HT-29 (cell line): ENCODE data around the gene ACY1. TPM values are rescaled to one million over a fixed set of nuclear protein-coding genes. Genes with fewer than 3 reads are reported as not detected.

Source experiments
- DNase-seq: peaks from one replicate; pipeline ENCODE4 v3.0.0-alpha.2; 2015; ENCODE audit warnings: low spot score
- total RNA-seq: library from RNA; depleted of rRNA; stranded (reverse); fragments of >200 nt; shearing (Covaris generic); gene quantifications from 2 replicates; pipeline ENCODE4 v1.2.3, GENCODE V29; 2014; rRNA removed

The ACY1 gene
- 143 and 164 TPM in 2 replicates for total RNA-seq

DNA sequence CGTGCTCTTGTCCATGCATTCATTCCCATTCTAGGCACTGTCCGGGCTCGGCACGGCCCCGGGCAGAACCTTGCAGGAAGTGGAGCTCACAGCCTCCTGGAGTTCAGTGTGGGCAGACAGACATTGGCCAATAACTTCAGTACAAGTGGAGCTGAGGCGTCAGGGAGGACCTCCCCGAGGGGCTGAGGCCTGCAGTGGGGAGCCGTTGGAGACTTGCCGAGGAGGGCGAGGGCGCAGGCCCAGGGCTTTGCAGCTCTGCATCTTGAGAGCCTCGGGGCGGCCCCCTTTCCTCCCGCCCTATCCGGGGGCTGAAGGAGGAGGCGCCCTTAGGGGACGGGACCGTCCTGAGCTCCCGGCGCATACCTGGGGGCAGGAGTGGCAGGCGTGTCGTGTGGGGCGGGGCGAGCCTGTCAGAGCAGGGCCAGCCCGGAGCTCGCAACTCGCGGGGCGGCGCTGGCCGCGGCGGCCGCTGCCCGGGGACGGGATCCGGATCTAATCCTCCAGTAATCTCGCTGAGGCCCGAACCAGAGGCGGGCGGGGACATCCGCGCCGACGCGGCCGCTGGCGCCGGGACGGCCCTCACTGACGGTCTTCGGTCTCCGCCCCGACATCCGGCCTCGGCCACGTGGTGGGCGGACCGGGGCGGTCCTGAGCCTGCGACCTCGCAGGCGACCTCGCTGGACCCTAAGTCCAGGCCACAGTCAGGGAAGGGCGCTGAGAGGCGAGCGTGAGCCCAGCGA, at the start of gene ACY1:
Gene ACY1 (plus strand): TSS at position 698 of the 740 bp plus-strand sequence. CDS start 530 bp downstream, outside the sequence.
- DNase-seq, result peak; percentile 87

- no peak for DNase-seq
These were observed 49.0 kb upstream of the ACY1 start for GRCh38 chr3:51934139-51934850.

DNA sequence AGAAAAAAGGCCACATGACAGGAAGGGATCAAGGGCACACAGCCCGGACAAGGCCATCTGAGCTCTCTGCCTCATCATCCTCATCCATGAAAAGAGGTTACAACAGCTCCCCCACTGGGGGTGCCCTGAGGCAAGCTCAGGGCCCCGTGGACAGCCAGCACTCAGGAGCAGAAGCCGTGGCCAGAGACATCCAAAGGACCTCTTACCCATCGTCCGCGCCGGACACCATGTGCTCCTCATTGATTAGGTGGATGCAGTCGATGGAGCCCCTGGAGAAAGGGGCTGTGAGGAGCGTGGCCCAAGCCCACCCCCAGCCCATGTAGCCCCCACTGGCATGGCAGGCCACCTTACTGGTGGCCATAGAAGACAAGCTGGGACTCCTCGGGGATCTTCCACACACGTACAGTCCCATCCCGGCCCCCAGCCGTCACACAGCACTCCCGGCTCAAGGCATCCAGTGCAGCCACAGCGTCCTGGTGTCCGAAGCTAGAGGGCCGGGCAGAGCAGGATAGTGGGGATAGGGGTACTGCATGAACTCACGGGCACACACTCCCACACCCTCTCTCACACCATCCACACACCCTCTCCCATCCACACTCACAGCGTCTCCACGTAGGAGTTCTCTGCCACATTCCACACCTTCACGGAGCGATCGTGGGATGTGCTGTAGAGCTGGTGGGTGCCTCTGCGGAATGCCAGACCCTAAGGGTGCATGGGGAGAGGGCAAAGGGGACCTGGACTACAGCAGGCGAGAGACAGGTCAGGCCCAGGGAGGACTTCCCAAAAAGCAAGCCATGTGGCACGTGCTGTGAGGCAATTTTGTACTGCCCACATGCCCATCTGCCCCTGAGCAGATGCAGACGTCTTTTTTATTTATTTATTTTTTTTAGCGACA, 48.1 kb upstream of the ACY1 start:
- DNase-seq, result no peak

- DNase-seq, result no peak
These were observed 47.2 kb upstream of the ACY1 start for GRCh38 chr3:51935886-51936755.

- DNase-seq, result no peak
These were observed 46.3 kb upstream of the ACY1 start for GRCh38 chr3:51937014-51937413.

GRCh38 chr3:51937611-51938450, 45.5 kb upstream of the ACY1 start:
- DNase-seq, result no peak

- DNase-seq, result no peak
These were observed 44.4 kb upstream of the ACY1 start for GRCh38 chr3:51938780-51939425.

DNA sequence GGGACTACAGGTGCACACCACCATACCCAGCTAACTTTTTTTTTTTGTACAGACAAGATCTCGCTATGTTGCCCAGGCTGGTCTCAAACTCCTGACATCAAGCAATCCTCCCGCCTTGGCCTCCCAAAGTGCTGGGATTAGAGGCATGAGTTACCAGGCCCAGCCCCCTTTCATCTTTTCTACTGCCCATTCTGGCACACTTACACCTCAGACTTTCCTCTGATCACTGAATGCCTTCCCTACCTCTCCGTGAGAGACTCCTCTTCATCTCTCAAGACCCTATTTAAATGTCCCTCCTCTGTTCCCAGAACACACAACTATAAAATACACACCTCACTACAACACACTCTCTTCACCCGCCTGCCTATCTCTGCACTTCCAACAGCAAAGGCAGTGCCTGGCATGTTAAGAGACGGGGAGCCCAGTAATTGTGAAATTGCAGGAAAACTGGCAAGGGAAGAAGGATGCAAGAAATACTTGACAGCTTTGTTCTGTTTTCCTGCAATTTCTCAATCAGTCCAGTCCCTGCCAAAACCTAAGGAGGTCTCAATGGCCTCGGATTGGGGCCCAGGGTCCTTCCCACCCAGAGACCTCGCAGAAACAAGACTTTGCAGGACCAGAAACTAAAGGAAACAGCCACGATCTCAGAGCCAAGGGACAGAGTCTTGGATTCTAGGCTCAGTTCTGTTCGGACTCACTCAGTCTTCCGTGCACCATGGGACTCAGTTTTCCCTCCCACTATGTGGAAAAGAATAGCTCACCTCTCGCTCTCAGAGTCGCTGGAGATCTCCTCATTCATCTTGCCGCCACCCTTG, 42.5 kb upstream of the ACY1 start:
- no peak for DNase-seq

GRCh38 chr3:51941463-51941797, 41.9 kb upstream of the ACY1 start:
- no peak for DNase-seq

DNA sequence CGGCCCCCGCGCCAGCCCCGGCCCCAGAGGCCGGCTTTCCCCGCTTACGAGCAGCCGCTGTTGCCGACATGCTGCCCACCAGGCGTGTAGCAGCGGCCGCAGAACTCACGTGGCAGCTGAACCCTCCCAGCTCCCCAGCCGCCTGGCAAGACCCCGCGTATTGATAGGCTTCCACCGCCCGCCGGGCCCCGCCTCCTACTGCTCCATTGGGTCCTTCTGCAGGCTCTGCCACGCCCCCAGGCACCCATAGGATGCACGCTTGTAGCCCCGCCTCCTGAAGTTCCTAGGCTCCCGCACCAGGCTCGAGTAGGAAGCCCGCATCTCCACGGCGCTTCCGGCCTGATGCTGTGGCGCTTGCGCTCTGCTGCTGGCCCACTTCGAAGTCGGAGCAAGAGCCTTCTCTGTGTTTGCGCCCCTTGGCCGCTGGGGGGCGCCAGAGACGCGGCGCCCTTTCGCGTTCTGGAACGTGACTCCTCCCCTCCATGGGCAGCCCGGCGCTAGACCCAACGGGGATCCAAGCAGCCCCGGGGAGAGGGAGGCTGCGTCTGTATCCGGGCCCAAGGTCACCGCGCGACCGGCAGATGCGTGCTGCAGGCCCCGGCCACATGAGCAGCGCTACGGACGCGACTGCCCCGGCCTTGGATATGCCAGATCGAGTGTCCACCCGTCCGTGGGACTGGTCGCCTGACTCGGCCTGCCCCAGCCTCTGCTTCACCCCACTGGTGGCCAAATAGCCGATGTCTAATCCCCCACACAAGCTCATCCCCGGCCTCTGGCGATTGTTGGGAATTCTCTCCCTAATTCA, 41.3 kb upstream of the ACY1 start, which contains the start of the genes PARP3 and RRP9:
Gene PARP3 (plus strand): TSS at position 566 of the 805 bp plus-strand sequence. CDS start 993 bp downstream, outside the sequence.
Gene RRP9 (minus strand): TSS at position 107 of the 805 bp plus-strand sequence. CDS start 37 bp downstream, at position 70.
- peak; percentile 98 for DNase-seq

DNA sequence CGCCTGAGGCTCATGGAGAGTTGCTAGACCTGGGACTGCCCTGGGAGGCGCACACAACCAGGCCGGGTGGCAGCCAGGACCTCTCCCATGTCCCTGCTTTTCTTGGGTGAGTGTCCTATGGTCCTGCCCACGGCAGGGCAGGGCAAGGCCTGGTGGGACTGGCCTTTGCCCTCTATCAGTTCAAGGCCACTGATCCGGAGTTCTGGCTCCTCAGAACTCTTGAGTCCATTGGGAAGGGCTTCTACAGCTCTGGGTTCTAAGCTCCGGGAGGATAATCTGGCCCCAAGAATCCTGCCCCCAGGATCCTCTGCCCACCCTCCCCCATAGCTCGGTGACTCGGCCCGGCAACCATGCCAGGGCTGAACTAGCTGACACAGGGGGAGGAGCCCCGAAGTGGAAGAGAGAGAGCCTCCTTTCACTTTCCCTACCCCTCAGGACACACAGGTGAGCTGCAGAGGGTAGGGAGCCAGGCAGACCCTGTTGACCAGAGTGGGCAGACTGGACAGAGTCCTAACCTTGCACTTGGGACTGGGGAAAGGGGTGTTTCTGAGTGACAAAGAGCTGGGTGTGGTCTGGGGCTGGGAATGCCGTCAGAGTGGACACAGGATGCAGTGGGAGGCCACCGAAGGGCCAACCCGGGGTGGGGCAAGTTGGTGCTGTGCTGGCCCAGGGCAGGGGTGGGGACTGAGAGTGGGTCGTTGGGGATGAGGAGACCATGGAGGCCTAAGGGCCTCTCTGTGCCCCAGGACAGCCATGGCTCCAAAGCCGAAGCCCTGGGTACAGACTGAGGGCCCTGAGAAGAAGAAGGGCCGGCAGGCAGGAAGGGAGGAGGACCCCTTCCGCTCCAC, 40.5 kb upstream of the ACY1 start:
- DNase-seq, result peak; percentile 41

GRCh38 chr3:51943451-51944391, 39.6 kb upstream of the ACY1 start:
- no peak for DNase-seq

- no peak for DNase-seq
These were observed 38.8 kb upstream of the ACY1 start for GRCh38 chr3:51944451-51945021.

- DNase-seq, result no peak
These were observed 38.1 kb upstream of the ACY1 start for GRCh38 chr3:51945031-51945840.
